22Rv1 (cell line): ENCODE results near the gene CPLANE2.

Source experiments
- CTCF ChIP-seq: fragments of 450-650 bp; IDR thresholded peaks from 2 replicates; pipeline ENCODE4 v1.5.1; 2017; ENCODE audit warnings: mild to moderate bottlenecking
- ZFX ChIP-seq: fragments of 450-650 bp; IDR thresholded peaks from 2 replicates; pipeline ENCODE4 v1.6.1; 2017; ENCODE audit warnings: antibody characterized with exemption, borderline replicate concordance

- no peak for TF ChIP-seq CTCF
- no peak for TF ChIP-seq ZFX
These were observed 37.9 kb downstream of the CPLANE2 start for GRCh38 chr1:16199157-16199501.
